ENCODE measurements around the gene SLC31A1. TPM values are rescaled to one million over a fixed set of nuclear protein-coding genes. Genes with fewer than 3 reads are reported as not detected.

SLC31A1 gene
- total RNA-seq, 1 experiment from 2014 or later = 17.6 TPM

GRCh38 chr9:113178087-113178486 is 43.3 kb upstream of the SLC31A1 start:
- ATAC-seq (no peak), DNase-seq (ENCODE audit: low read depth, low spot score) (no peak)
- intact Hi-C loops (cut with micrococcal nuclease; ENCODE audit: unreplicated experiment) (no loop called here), in situ Hi-C loops (cut with HindIII; ENCODE audit: low pct_unique_long_range_greater_than_20kb, low sequenced_read_pairs) (no loop called here)
- no TSS peak for BruUV-seq (replicated peaks)
- Histone ChIP-seq H3K4me3 (ENCODE audit: low read depth in 2 of 2, low read length in 2 of 2) (no peak overlapping the region), H3K9me3 (ENCODE audit: control insufficient read depth, insufficient read depth, low read depth, low read length) (no peaks in the 10 kb centered on the region), H3K36me3 (ENCODE audit: control insufficient read depth, insufficient read depth, low read length) (peaks cover 18% of the 10 kb centered on the region), H3K27ac (ENCODE audit: low read length) (no peak overlapping the region), H3K4me1 (ENCODE audit: control insufficient read depth, insufficient read depth, low read length) (no peaks in the 10 kb centered on the region), H3K27me3 (ENCODE audit: control insufficient read depth, insufficient read depth, low read length) (no peaks in the 10 kb centered on the region)
- ChIA-PET CTCF (no interaction called here), POLR2A (interaction anchor here (0.6 kb wide), 1 partner anchor 217 kb away, joined by 3 read pairs; no protein-coding TSS in a partner anchor)
- TF ChIP-seq REST (IDR thresholded peaks at IDR 0.05; ENCODE audit: insufficient read depth in 1 of 2, low read depth in 2 of 2, low read length in 1 of 2) = no peak
- TF ChIP-seq SIN3A (IDR thresholded peaks at IDR 0.05; ENCODE audit: borderline replicate concordance, insufficient read depth, low read depth, low read length) = no peak

- TF ChIP-seq TCF7L2 (IDR thresholded peaks at IDR 0.05; ENCODE audit: low read depth, low read length) (no peak), REST (IDR thresholded peaks at IDR 0.05; ENCODE audit: insufficient read depth in 1 of 2, low read depth in 2 of 2, low read length in 1 of 2) (no peak), POLR2AphosphoS5 (IDR thresholded peaks at IDR 0.05; ENCODE audit: low read depth, low read length) (no peak), SIN3A (IDR thresholded peaks at IDR 0.05; ENCODE audit: borderline replicate concordance, insufficient read depth, low read depth, low read length) (no peak)
- in situ Hi-C loops (cut with HindIII; ENCODE audit: low pct_unique_long_range_greater_than_20kb, low sequenced_read_pairs) = no loop called here
- Histone ChIP-seq H3K27ac (ENCODE audit: low read length) (no peak overlapping the region), H3K9me3 (ENCODE audit: control insufficient read depth, insufficient read depth, low read depth, low read length) (no peaks in the 10 kb centered on the region), H3K4me3 (ENCODE audit: low read depth in 2 of 2, low read length in 2 of 2) (no peak overlapping the region), H3K4me1 (ENCODE audit: control insufficient read depth, insufficient read depth, low read length) (no peaks in the 10 kb centered on the region), H3K27me3 (ENCODE audit: control insufficient read depth, insufficient read depth, low read length) (no peaks in the 10 kb centered on the region), H3K36me3 (ENCODE audit: control insufficient read depth, insufficient read depth, low read length) (peaks cover 10% of the 10 kb centered on the region)
- POLR2A ChIA-PET = no interaction called here
- no TSS peak for BruUV-seq (replicated peaks)
- CTCF ChIA-PET = no interaction called here
- DNase-seq (ENCODE audit: low read depth, low spot score) = no peak
- intact Hi-C loops (cut with micrococcal nuclease; ENCODE audit: unreplicated experiment) = no loop called here
- no peak for ATAC-seq
Measured at GRCh38 chr9:113179839-113180238, 41.5 kb upstream of the SLC31A1 start.

DNA sequence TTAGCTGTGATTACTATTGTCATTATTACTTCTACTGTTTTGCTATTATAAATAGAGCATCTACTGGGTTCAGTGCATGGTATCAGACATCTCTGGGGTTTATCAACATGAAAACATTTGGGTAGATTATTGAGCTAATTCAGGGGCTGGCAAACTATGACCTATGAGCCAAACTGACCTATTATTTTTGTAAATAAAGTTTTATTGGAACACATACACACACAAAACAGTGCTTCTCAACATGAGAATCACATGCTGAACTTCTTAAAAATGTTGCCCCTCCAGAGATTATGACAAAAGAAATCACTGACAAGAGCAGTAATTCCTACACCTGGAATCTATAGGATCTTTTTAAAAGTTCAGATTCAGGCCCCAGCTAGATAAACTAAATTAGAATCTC is 40.2 kb upstream of the SLC31A1 start:
- no TSS peak for BruUV-seq (replicated peaks)
- intact Hi-C loops (cut with micrococcal nuclease; ENCODE audit: unreplicated experiment) = no loop called here
- Histone ChIP-seq H3K36me3 (ENCODE audit: control insufficient read depth, insufficient read depth, low read length) (peaks cover 4% of the 10 kb centered on the region), H3K27ac (ENCODE audit: low read length) (no peak overlapping the region), H3K9me3 (ENCODE audit: control insufficient read depth, insufficient read depth, low read depth, low read length) (no peaks in the 10 kb centered on the region), H3K4me1 (ENCODE audit: control insufficient read depth, insufficient read depth, low read length) (no peaks in the 10 kb centered on the region), H3K4me3 (ENCODE audit: low read depth in 2 of 2, low read length in 2 of 2) (no peak overlapping the region), H3K27me3 (ENCODE audit: control insufficient read depth, insufficient read depth, low read length) (no peaks in the 10 kb centered on the region)
- TF ChIP-seq POLR2AphosphoS5 (IDR thresholded peaks at IDR 0.05; ENCODE audit: low read depth, low read length) (no peak), REST (IDR thresholded peaks at IDR 0.05; ENCODE audit: insufficient read depth in 1 of 2, low read depth in 2 of 2, low read length in 1 of 2) (no peak), CTCF (IDR thresholded peaks at IDR 0.05) (no peak), SIN3A (IDR thresholded peaks at IDR 0.05; ENCODE audit: borderline replicate concordance, insufficient read depth, low read depth, low read length) (no peak), TCF7L2 (IDR thresholded peaks at IDR 0.05; ENCODE audit: low read depth, low read length) (no peak)
- POLR2A ChIA-PET = no interaction called here
- CTCF ChIA-PET = no interaction called here
- no peak for ATAC-seq
- DNase-seq (ENCODE audit: low read depth, low spot score) = no peak
- in situ Hi-C loops (cut with HindIII; ENCODE audit: low pct_unique_long_range_greater_than_20kb, low sequenced_read_pairs) = no loop called here

All from Panc1 (cell line).